GM10266 (cell line): ENCODE results near the gene NFATC2.
A peak's percentile ranks its signal among the peaks of the same experiment; 100 is the strongest.

Experiments used
- DNase-seq: peaks from one replicate; pipeline ENCODE4 v3.0.0; 2012; ENCODE audit errors: extremely low spot score
- CTCF ChIP-seq: IDR thresholded peaks from 2 replicates; pipeline ENCODE4 v1.5.1; 2012; ENCODE audit warnings: mild to moderate bottlenecking, low read depth; ENCODE audit not compliant: control insufficient read depth, insufficient read depth; ENCODE audit errors: missing control alignments

Gene NFATC2

DNA sequence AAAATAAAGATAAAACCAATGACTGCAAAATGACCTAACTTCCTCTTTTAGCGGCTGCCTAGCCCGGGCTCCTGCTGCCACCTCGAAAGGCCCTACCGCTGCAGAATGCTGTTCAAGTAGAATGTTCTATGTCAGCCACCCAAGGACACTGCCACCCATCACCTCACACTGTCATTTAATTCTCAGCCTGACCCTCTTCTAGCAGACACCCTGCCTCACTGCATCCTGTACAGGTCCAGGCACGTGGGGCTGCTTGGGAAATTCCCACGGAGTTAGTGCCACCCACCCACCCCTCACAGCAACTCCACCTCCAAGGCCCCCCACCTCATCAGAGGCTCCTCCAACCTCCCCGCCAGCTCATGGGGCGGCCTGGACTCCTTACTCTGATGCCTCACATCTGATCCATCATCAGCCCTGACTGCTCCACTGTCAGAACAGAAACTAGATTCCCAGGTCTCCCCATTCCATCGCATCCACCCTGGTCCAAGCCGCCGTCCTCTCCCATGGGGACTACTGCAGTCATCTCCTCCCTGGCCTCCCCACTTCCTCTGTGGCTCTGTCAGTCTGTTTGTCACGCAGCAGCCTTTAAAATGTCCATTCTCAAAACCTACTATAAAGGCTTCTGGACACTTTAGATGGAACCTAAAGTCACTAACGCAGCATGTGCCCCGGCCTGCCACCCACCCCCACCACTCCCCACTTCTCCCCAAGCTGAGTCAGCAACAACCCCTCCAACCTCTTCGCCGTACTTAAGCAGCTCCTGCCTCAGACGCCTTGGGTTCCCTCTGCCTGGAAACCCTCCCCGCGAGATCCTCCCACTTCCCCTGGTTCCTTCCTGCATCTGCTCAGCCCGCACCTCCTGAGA, 17.0 kb downstream of the NFATC2 start:
- TF ChIP-seq CTCF: no peak
- DNase-seq: peak; percentile 62

- TF ChIP-seq CTCF: no peak
- no peak for DNase-seq
These were observed 19.1 kb downstream of the NFATC2 start for GRCh38 chr20:51523276-51524013.

DNA sequence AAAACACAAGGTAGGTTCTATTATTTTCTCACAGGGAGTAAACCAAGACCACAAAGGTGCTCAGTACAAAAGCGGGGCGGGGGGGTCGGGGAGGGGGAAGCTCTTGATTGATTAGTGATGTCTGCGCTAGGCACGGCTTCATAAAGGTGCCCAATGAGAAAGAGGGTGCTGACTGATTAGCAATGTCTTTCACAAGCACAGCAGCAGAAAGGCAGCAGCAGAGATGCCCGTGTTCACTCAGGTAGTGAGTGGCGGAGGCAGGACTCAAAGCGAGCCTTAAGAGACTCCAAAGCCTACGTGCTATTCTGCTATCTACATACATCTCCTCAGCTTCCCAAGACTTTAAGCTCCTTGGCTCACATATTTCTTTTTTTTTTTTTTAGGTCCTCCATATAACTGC, 20.3 kb downstream of the NFATC2 start:
- no peak for TF ChIP-seq CTCF
- DNase-seq: no peak

GRCh38 chr20:51517839-51518238, 24.7 kb downstream of the NFATC2 start:
- no peak for TF ChIP-seq CTCF
- DNase-seq: no peak

DNA sequence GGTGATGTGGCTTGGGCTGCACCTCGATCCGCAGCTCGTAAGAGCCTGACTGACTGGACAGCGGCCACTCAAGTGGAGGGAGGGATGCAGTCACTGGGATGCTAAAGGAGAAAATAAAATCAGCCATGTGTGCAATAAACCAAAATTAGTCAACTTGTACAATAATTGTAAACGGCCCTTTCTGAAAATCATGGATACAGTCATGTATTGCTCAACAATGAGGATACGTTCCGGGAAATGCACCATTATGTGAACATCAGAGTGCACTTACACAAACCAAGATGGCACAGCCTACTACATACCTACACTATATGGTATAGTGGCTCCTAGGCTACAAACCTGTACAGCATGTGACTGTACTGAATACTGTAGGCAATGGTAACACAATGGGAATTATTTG, 25.7 kb downstream of the NFATC2 start:
- TF ChIP-seq CTCF: no peak
- no peak for DNase-seq

DNA sequence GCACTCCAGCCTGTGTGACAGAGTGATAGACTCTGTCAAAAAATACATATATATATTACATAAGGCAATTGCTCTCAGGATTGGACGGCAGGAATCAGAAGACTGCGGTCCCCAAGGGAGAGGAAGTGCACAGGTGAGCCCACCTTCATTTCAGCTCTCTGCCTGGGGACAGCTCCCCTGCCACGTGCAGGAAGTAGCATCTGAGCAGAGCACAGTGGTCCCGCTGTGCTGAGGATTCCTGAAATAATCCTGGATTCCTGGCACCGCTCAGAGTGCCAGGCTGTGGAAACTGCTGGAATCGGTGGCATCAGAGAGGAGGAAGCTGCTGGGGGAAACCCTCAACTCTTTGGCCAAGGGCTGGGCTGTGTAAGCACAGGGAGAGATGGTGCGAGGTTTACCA, 27.7 kb downstream of the NFATC2 start:
- no peak for TF ChIP-seq CTCF
- DNase-seq: no peak

DNA sequence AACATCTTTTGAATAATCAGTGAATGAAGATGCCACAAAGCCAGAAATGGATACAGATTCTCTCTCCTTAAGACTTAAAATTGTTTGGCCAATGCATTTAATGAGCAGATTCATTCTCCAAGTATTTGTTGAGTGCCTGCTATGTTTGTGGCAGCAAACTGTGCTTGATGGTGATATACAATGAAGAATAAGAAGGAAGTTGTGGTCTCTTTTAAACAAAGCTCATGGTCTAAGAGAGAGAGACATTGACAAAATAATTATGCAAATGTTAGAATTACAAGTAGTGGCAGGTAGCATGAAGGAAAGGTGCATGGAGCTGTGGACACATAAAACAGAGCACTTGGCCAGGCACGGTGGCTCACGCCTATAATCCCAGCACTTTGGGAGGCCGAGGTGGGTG, 28.3 kb downstream of the NFATC2 start:
- no peak for TF ChIP-seq CTCF
- DNase-seq: no peak
